GM08714 (cell line): Measurements from ENCODE around the gene PAMR1.

Experiments used
- H3K4me3 ChIP-seq: fragments of 200-500 bp; sonication (Bioruptor generic); 2 replicates; pipeline ENCODE4 v1.5.1; 2014; ENCODE audit warnings: mild to moderate bottlenecking, low read length, inconsistent platforms
- ZNF274 ChIP-seq: IDR thresholded peaks from 2 replicates; pipeline ENCODE4 v1.6.1; 2012; ENCODE audit warnings: mild to moderate bottlenecking, low read depth, low read length

Gene PAMR1

GRCh38 chr11:35402751-35403660 is 122.4 kb downstream of the PAMR1 start:
- no peak overlapping the region for H3K4me3 ChIP-seq
- no peak for TF ChIP-seq ZNF274

GRCh38 chr11:35398881-35399280 is 126.5 kb downstream of the PAMR1 start:
- no peak for TF ChIP-seq ZNF274
- H3K4me3 ChIP-seq: no peak overlapping the region

GRCh38 chr11:35394941-35395340 is 130.5 kb downstream of the PAMR1 start:
- no peak for TF ChIP-seq ZNF274
- no peak overlapping the region for H3K4me3 ChIP-seq

- H3K4me3 ChIP-seq: no peak overlapping the region
- TF ChIP-seq ZNF274: no peak
These were observed 132.3 kb downstream of the PAMR1 start for GRCh38 chr11:35393098-35393497.

- H3K4me3 ChIP-seq: no peak overlapping the region
- TF ChIP-seq ZNF274: no peak
These were observed 133.3 kb downstream of the PAMR1 start for GRCh38 chr11:35391922-35392688.

- no peak for TF ChIP-seq ZNF274
- no peak overlapping the region; the same call in 1 of the 2 replicates for H3K4me3 ChIP-seq
These were observed 134.4 kb downstream of the PAMR1 start for GRCh38 chr11:35390737-35391682.

- no peak overlapping the region for H3K4me3 ChIP-seq
- no peak for TF ChIP-seq ZNF274
These were observed 135.4 kb downstream of the PAMR1 start for GRCh38 chr11:35389897-35390465.

GRCh38 chr11:35389112-35389511 is 136.3 kb downstream of the PAMR1 start:
- no peak for TF ChIP-seq ZNF274

GRCh38 chr11:35388061-35388460 is 137.4 kb downstream of the PAMR1 start:
- no peak for TF ChIP-seq ZNF274

More at GRCh38 chr11:35389112-35389511, 136.3 kb downstream of the PAMR1 start:
- no peak overlapping the region for H3K4me3 ChIP-seq

GRCh38 chr11:35387111-35387982 is 138.1 kb downstream of the PAMR1 start:
- no peak for TF ChIP-seq ZNF274

More at GRCh38 chr11:35388061-35388460, 137.4 kb downstream of the PAMR1 start:
- no peak overlapping the region for H3K4me3 ChIP-seq

GRCh38 chr11:35383953-35384352 is 141.5 kb downstream of the PAMR1 start:
- H3K4me3 ChIP-seq: no peak overlapping the region
- TF ChIP-seq ZNF274: no peak

More at GRCh38 chr11:35387111-35387982, 138.1 kb downstream of the PAMR1 start:
- no peak overlapping the region for H3K4me3 ChIP-seq
